WTC11 (cell line): ENCODE results near the gene MGMT.

Source experiments
- FOXK1 ChIP-seq: sonication (generic); formaldehyde crosslinking; IDR thresholded peaks from 2 replicates; pipeline ENCODE4 v1.8.0; 2022; ENCODE audit warnings: mild to moderate bottlenecking, moderate library complexity, missing genetic modification reagents
- TF ChIP-seq, protein P1 (sequence below): sonication (generic); formaldehyde crosslinking; IDR thresholded peaks from 2 replicates; pipeline ENCODE4 v1.8.0; 2022; ENCODE audit warnings: mild to moderate bottlenecking, missing genetic modification reagents
- TF ChIP-seq, protein P2 (sequence below): sonication (generic); formaldehyde crosslinking; IDR thresholded peaks from 2 replicates; pipeline ENCODE4 v1.8.0; 2023; ENCODE audit warnings: missing genetic modification reagents

DNA sequence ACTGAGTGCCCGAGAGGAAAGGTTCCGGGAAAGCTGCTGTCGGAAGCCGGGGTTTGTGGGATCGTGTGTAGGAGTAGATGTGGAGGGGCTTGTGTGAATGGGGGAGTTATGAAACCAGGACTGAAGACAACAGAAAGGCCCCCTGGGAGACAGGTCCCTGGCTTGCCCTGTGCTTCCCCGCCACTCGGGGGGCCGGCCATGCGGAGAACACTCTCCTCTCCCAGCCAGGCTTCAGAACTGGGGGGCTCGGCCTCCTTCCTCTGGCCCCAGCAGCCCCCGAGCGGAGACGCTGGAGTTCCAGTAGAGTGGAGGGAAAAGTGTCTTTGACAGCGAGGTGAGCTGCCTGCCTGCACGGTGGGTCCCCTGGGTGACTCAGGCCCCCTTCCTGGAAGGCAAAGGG lies 185.0 kb downstream of the MGMT start:
- TF ChIP-seq, protein P1, sequence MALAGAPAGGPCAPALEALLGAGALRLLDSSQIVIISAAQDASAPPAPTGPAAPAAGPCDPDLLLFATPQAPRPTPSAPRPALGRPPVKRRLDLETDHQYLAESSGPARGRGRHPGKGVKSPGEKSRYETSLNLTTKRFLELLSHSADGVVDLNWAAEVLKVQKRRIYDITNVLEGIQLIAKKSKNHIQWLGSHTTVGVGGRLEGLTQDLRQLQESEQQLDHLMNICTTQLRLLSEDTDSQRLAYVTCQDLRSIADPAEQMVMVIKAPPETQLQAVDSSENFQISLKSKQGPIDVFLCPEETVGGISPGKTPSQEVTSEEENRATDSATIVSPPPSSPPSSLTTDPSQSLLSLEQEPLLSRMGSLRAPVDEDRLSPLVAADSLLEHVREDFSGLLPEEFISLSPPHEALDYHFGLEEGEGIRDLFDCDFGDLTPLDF: no peak
- TF ChIP-seq FOXK1: no peak
- TF ChIP-seq, protein P2, sequence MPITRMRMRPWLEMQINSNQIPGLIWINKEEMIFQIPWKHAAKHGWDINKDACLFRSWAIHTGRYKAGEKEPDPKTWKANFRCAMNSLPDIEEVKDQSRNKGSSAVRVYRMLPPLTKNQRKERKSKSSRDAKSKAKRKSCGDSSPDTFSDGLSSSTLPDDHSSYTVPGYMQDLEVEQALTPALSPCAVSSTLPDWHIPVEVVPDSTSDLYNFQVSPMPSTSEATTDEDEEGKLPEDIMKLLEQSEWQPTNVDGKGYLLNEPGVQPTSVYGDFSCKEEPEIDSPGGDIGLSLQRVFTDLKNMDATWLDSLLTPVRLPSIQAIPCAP (CRISPR knock-in tag): no peak
